ENCODE results near the gene INS. TPM values are rescaled to one million over a fixed set of nuclear protein-coding genes. Genes with fewer than 3 reads are reported as not detected.

The INS gene
- total RNA-seq (2021; fragmentation: NEBNext Ultra II Directional; extraction: Animal tissue kit (Norgen Biotek cat#: 25700)), result not detected
- long read RNA-seq, result 0 reads

DNA sequence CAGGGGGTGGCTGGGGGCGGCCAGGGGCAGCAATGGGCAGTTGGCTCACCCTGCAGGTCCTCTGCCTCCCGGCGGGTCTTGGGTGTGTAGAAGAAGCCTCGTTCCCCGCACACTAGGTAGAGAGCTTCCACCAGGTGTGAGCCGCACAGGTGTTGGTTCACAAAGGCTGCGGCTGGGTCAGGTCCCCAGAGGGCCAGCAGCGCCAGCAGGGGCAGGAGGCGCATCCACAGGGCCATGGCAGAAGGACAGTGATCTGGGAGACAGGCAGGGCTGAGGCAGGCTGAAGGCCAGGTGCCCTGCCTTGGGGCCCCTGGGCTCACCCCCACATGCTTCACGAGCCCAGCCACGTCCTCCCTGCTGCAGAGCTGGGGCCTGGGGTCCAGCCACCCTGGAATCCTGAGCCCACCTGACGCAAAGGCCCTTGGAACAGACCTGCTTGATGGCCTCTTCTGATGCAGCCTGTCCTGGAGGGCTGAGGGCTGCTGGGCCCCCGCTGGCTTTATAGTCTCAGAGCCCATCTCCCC lies at the start of gene INS:
INS (minus strand) TSS at position 474 of the 524 bp plus-strand sequence; CDS start at position 236, 238 bp downstream.
- TF ChIP-seq, protein P1, sequence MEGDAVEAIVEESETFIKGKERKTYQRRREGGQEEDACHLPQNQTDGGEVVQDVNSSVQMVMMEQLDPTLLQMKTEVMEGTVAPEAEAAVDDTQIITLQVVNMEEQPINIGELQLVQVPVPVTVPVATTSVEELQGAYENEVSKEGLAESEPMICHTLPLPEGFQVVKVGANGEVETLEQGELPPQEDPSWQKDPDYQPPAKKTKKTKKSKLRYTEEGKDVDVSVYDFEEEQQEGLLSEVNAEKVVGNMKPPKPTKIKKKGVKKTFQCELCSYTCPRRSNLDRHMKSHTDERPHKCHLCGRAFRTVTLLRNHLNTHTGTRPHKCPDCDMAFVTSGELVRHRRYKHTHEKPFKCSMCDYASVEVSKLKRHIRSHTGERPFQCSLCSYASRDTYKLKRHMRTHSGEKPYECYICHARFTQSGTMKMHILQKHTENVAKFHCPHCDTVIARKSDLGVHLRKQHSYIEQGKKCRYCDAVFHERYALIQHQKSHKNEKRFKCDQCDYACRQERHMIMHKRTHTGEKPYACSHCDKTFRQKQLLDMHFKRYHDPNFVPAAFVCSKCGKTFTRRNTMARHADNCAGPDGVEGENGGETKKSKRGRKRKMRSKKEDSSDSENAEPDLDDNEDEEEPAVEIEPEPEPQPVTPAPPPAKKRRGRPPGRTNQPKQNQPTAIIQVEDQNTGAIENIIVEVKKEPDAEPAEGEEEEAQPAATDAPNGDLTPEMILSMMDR (IDR thresholded peaks at IDR 0.05), result no peak
- no peak for DNase-seq
- Mint-ChIP-seq H3K9me3 (no peaks in the 10 kb centered on the region), H3K27ac (no peak within 1 kb of the TSS), H3K36me3 (ENCODE audit: low read depth) (no peaks in the 10 kb centered on the region), H3K4me1 (ENCODE audit: low read depth) (no peaks in the 10 kb centered on the region), H3K27me3 (ENCODE audit: insufficient read depth) (peaks cover 3% of the 10 kb centered on the region), H3K4me3 (no peak within 1 kb of the TSS)

DNA sequence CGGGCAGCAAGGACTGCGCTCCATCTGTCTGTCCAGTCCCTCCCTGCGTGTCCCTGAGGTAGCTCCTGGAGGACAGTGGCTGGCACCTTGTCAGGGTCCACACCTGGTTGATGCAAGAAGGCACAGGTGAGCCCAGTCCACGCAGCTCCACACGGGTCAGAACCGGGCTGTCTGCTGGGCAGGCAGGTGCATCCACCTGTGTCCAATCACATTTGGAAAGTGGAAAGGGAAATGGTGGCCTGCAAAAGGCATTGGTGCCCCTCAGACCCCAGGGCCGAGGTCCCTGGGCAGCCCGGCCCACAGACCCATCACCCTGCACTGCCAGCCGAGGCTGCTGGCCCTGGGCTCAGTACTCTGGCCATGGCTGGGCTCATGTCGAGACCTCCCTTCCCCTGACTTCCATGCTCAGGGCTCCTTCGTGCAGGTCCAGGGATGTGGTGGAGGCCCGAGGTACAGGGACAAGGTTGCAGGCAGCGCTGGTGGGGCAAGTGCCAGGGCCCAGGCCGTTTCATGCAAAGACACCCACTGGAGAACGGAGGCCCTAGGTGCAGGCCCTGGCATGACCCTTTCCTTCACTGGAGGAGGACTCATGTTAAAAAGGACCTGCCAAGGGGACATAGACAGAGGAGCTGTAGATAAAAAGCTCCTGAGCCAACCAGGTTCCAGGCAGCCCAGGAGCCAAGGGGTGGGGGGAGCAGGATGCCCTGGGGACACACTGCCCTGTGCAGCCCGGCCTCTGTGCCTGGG lies 49.5 kb upstream of the INS start:
- Mint-ChIP-seq H3K9me3 (no peaks in the 10 kb centered on the region; the same call in 1 of the 2 replicates), H3K27me3 (ENCODE audit: insufficient read depth) (peaks cover 45% of the 10 kb centered on the region), H3K4me1 (ENCODE audit: low read depth) (no peaks in the 10 kb centered on the region), H3K4me3 (no peak overlapping the region), H3K36me3 (ENCODE audit: low read depth) (no peaks in the 10 kb centered on the region), H3K27ac (no peak overlapping the region)
- TF ChIP-seq, protein P1 (IDR thresholded peaks at IDR 0.05), result no peak
- no peak for DNase-seq

DNA sequence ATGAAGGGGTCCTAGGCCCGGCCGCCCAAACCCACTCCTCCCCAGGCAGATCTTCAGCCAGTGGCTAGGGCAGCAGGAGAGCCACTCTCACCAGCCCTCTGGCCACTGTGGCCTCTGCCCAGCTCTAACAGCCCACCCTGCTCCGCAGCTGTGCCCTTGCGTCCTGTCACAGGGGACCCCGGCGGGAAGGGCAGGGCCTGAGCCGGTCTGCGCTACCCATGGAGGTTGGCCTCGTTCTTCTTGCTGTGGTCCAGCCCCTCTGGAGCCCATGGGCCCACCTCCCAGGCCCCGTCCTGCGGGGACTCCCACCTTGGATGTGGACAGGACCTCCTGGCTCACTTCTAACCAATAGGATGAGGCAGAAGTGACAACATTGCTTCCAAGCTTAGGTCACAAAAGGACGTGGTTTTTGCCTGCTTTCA lies 48.9 kb upstream of the INS start:
- Mint-ChIP-seq H3K9me3 (no peaks in the 10 kb centered on the region; the same call in 1 of the 2 replicates), H3K27ac (no peak overlapping the region)

DNA sequence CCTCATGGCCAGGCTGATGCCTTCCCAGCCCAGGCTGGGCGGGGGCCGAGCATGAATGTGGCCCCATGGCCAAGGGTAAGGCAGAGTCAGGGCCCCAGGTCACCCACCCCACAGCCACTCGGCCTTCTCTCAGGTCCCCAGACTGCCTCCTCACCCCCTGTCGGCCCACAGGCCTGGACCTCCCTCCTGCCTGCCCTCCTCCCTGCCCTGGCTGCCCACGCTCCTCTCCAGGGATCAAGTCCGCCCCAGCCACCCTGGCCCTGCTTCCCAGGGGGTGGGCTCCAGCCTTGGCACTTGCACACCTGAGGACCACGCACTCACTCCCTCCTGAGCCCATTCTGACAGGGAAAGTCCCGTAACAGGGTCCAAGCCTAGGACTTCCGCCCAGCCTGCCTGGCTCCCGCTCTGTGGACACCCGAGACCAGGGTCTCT lies 48.4 kb upstream of the INS start:
- TF ChIP-seq, protein P1 (IDR thresholded peaks at IDR 0.05), result no peak
- H3K9me3 Mint-ChIP-seq, result no peaks in the 10 kb centered on the region; the same call in 1 of the 2 replicates
- H3K4me1 Mint-ChIP-seq (ENCODE audit: low read depth), result no peaks in the 10 kb centered on the region
- peaks cover 45% of the 10 kb centered on the region for H3K27me3 Mint-ChIP-seq (ENCODE audit: insufficient read depth)
- H3K4me3 Mint-ChIP-seq, result no peak overlapping the region
- H3K27ac Mint-ChIP-seq, result no peak overlapping the region
- no peaks in the 10 kb centered on the region for H3K36me3 Mint-ChIP-seq (ENCODE audit: low read depth)
- DNase-seq, result no peak

More for the DNA sequence above, 48.9 kb upstream of the INS start:
- Mint-ChIP-seq H3K4me3 (no peak overlapping the region), H3K4me1 (ENCODE audit: low read depth) (no peaks in the 10 kb centered on the region), H3K36me3 (ENCODE audit: low read depth) (no peaks in the 10 kb centered on the region), H3K27me3 (ENCODE audit: insufficient read depth) (peaks cover 45% of the 10 kb centered on the region)
- TF ChIP-seq, protein P1 (IDR thresholded peaks at IDR 0.05), result no peak
- DNase-seq, result no peak

DNA sequence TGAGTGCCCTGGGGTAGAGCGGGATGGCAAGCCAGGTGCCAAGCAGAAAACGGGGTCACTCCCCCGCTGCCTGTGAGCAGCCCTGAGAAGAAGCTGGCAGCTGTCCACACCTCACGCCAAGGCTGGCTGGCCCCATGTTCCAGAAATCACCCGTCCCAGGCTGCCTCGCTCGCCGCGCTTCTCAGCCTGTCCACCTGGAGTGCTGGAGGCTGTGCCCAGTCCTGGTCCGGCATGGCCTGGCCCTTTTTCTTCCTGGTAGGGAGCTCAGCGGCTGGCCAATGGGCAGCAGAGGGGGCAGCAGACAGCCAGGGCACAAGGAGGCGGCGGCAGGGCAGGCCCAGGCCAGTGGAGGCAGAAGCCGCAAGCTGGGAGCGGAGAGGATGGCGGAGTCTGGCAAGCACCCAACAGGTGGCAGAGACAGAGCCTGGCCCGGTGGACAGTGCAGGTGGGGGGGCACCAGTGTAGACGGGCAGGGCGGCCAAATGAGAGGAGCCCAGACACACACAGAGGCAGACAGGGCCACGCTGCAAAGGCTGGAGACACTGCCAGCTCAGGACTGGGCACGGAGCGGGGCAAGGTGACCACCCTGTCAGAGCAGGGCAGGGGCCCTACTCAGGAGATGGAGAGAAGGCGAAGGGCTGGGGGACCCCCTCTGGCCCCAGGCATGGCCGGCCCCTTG lies 47.8 kb upstream of the INS start:
- H3K9me3 Mint-ChIP-seq, result no peaks in the 10 kb centered on the region; the same call in 1 of the 2 replicates
- no peaks in the 10 kb centered on the region for H3K4me1 Mint-ChIP-seq (ENCODE audit: low read depth)
- H3K27me3 Mint-ChIP-seq (ENCODE audit: insufficient read depth), result peaks cover 41% of the 10 kb centered on the region
- H3K36me3 Mint-ChIP-seq (ENCODE audit: low read depth), result no peaks in the 10 kb centered on the region
- no peak for DNase-seq
- H3K4me3 Mint-ChIP-seq, result no peak overlapping the region
- no peak overlapping the region for H3K27ac Mint-ChIP-seq
- TF ChIP-seq, protein P1 (IDR thresholded peaks at IDR 0.05), result peak; percentile 20; the same call in 1 of the 2 replicates

Data from HFFc6 (cell line).